HepG2 (cell line): ENCODE measurements around the gene TMEM87B.

ENCODE experiments used
- CHD2 ChIP-seq: IDR thresholded peaks from 2 replicates; pipeline ENCODE4 v1.6.1; 2011; ENCODE audit warnings: low read depth, low read length, improper control_type of control experiment
- CTCF ChIP-seq: sonication (generic); formaldehyde crosslinking; IDR thresholded peaks from 2 replicates; pipeline ENCODE4 v1.5.0; 2020; ENCODE audit warnings: mild to moderate bottlenecking, missing genetic modification reagents, moderate library complexity
- DMTF1 ChIP-seq: sonication (generic); formaldehyde crosslinking; IDR thresholded peaks from 2 replicates; pipeline ENCODE4 v1.4.0; 2020; ENCODE audit warnings: mild to moderate bottlenecking, missing genetic modification reagents
- IRF2 ChIP-seq: IDR thresholded peaks from 2 replicates; pipeline ENCODE4 v1.6.1; 2018; ENCODE audit warnings: missing genetic modification reagents, missing compliant biosample characterization
- REST ChIP-seq, 2 experiments: IDR thresholded peaks; 2 replicates each; pipeline ENCODE4 v1.6.1; 2011 to 2012; ENCODE audit warnings: low read length in 2 of 2, borderline replicate concordance in 1 of 2, low read depth in 1 of 2, mild to moderate bottlenecking in 1 of 2, moderate library complexity in 1 of 2
- ZNF121 ChIP-seq: sonication (generic); formaldehyde crosslinking; IDR thresholded peaks from 2 replicates; pipeline ENCODE4 v1.5.0; 2020; ENCODE audit warnings: mild to moderate bottlenecking, missing genetic modification reagents

- TF ChIP-seq DMTF1 (CRISPR knock-in tag) (no peak), CTCF (CRISPR knock-in tag) (no peak), REST (IDR thresholded peaks at IDR 0.05; ENCODE audit: borderline replicate concordance in 1 of 2, low read depth in 1 of 2, low read length in 2 of 2) (no peak), CHD2 (no peak), IRF2 (CRISPR knock-in tag) (no peak), ZNF121 (CRISPR knock-in tag) (no peak)
Observed at GRCh38 chr2:112048236-112048592, 6.9 kb upstream of the TMEM87B start.
